ENCODE results near the gene MAPKAP1. TPM values are rescaled to one million over a fixed set of nuclear protein-coding genes. Genes with fewer than 3 reads are reported as not detected.

The MAPKAP1 gene
- total and polyA plus RNA-seq, 2 of the 13 experiments (the other 11 are each of a cell fraction or from before 2014, with no cell fraction given) = 45.0 to 64.3 TPM

DNA sequence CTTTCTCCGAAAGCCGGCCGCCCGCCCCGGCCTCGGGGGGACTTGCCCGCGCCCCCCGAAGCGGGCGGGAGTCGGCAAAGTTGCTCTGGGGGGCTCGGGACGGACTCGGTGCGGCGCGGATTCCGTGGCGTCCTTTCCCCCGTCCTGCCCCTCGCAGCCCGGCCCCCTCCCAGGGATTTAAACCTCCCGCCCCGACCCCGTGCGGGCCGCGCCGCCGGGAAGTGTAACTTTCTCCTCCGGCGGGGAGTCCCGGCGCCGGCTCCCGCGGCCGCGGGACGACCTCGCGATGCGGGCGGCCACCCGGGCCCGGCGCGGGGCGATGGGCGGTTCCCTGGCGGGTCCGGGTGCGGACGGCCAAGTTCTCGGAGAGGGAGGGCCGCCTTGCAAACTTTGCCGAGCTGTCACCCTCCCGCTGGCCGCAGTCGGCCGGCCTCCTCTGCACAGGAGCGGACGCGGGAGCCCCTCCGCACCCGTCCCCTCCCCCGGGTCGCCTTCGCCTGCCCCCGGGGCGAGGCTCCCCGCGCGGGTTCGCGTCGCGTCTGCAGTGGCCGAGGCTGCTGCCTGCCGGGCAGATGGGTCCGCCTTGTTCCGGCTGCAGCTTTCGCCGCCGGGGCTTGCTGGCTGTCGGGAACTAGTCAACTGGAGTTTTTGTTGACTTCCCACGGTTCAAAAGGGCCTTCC lies 40.9 kb upstream of the MAPKAP1 start (continued):
- no peak for TF ChIP-seq ZNF121 (CRISPR knock-in tag; IDR thresholded peaks at IDR 0.05)
- TF ChIP-seq, protein P1, sequence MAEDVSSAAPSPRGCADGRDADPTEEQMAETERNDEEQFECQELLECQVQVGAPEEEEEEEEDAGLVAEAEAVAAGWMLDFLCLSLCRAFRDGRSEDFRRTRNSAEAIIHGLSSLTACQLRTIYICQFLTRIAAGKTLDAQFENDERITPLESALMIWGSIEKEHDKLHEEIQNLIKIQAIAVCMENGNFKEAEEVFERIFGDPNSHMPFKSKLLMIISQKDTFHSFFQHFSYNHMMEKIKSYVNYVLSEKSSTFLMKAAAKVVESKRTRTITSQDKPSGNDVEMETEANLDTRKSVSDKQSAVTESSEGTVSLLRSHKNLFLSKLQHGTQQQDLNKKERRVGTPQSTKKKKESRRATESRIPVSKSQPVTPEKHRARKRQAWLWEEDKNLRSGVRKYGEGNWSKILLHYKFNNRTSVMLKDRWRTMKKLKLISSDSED (CRISPR knock-in tag; IDR thresholded peaks at IDR 0.05) = 0 out of 2 replicates have a peak, but pooled peaks have one; percentile 26
- TF ChIP-seq ARNTL (CRISPR knock-in tag; IDR thresholded peaks at IDR 0.05) = no peak
- TF ChIP-seq ZNF615 (CRISPR knock-in tag; IDR thresholded peaks at IDR 0.05; ENCODE audit: borderline replicate concordance) = no peak
- no peak for TF ChIP-seq RFX5 (IDR thresholded peaks at IDR 0.05; ENCODE audit: low read depth, low read length)
- TF ChIP-seq ZNF232 (CRISPR knock-in tag; IDR thresholded peaks at IDR 0.05; ENCODE audit: borderline replicate concordance) = no peak
- no peak for TF ChIP-seq ZSCAN12 (CRISPR knock-in tag; IDR thresholded peaks at IDR 0.05)
- TF ChIP-seq SMAD1 (CRISPR knock-in tag; IDR thresholded peaks at IDR 0.05; ENCODE audit: borderline replicate concordance, low read depth) = no peak
- TF ChIP-seq, protein P2, sequence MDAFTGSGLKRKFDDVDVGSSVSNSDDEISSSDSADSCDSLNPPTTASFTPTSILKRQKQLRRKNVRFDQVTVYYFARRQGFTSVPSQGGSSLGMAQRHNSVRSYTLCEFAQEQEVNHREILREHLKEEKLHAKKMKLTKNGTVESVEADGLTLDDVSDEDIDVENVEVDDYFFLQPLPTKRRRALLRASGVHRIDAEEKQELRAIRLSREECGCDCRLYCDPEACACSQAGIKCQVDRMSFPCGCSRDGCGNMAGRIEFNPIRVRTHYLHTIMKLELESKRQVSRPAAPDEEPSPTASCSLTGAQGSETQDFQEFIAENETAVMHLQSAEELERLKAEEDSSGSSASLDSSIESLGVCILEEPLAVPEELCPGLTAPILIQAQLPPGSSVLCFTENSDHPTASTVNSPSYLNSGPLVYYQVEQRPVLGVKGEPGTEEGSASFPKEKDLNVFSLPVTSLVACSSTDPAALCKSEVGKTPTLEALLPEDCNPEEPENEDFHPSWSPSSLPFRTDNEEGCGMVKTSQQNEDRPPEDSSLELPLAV (CRISPR knock-in tag; conservative IDR thresholded peaks at IDR 0.05; ENCODE audit: low read depth) = no peak
- TF ChIP-seq, protein P3, sequence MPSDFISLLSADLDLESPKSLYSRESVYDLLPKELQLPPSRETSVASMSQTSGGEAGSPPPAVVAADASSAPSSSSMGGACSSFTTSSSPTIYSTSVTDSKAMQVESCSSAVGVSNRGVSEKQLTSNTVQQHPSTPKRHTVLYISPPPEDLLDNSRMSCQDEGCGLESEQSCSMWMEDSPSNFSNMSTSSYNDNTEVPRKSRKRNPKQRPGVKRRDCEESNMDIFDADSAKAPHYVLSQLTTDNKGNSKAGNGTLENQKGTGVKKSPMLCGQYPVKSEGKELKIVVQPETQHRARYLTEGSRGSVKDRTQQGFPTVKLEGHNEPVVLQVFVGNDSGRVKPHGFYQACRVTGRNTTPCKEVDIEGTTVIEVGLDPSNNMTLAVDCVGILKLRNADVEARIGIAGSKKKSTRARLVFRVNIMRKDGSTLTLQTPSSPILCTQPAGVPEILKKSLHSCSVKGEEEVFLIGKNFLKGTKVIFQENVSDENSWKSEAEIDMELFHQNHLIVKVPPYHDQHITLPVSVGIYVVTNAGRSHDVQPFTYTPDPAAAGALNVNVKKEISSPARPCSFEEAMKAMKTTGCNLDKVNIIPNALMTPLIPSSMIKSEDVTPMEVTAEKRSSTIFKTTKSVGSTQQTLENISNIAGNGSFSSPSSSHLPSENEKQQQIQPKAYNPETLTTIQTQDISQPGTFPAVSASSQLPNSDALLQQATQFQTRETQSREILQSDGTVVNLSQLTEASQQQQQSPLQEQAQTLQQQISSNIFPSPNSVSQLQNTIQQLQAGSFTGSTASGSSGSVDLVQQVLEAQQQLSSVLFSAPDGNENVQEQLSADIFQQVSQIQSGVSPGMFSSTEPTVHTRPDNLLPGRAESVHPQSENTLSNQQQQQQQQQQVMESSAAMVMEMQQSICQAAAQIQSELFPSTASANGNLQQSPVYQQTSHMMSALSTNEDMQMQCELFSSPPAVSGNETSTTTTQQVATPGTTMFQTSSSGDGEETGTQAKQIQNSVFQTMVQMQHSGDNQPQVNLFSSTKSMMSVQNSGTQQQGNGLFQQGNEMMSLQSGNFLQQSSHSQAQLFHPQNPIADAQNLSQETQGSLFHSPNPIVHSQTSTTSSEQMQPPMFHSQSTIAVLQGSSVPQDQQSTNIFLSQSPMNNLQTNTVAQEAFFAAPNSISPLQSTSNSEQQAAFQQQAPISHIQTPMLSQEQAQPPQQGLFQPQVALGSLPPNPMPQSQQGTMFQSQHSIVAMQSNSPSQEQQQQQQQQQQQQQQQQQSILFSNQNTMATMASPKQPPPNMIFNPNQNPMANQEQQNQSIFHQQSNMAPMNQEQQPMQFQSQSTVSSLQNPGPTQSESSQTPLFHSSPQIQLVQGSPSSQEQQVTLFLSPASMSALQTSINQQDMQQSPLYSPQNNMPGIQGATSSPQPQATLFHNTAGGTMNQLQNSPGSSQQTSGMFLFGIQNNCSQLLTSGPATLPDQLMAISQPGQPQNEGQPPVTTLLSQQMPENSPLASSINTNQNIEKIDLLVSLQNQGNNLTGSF (CRISPR knock-in tag; IDR thresholded peaks at IDR 0.05) = no peak
- TF ChIP-seq, protein P4, sequence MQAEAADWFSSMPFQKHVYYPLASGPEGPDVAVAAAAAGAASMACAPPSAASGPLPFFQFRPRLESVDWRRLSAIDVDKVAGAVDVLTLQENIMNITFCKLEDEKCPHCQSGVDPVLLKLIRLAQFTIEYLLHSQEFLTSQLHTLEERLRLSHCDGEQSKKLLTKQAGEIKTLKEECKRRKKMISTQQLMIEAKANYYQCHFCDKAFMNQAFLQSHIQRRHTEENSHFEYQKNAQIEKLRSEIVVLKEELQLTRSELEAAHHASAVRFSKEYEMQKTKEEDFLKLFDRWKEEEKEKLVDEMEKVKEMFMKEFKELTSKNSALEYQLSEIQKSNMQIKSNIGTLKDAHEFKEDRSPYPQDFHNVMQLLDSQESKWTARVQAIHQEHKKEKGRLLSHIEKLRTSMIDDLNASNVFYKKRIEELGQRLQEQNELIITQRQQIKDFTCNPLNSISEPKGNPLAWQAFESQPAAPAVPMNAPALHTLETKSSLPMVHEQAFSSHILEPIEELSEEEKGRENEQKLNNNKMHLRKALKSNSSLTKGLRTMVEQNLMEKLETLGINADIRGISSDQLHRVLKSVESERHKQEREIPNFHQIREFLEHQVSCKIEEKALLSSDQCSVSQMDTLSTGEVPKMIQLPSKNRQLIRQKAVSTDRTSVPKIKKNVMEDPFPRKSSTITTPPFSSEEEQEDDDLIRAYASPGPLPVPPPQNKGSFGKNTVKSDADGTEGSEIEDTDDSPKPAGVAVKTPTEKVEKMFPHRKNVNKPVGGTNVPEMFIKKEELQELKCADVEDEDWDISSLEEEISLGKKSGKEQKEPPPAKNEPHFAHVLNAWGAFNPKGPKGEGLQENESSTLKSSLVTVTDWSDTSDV (CRISPR knock-in tag; IDR thresholded peaks at IDR 0.05) = no peak

Measured in HepG2 (cell line).